Left colon (tissue), 2 donors: ENCODE data around the gene GRK1. TPM values are rescaled to one million over a fixed set of nuclear protein-coding genes. Genes with fewer than 3 reads are reported as not detected.
"Not testable (repeated sequence)": the region's sequence is repeated elsewhere in the genome, so short reads cannot be mapped to it uniquely, and the experiment has no call there.

Experiments used
- ATAC-seq: fragments of 200-7000 bp; cut with Tn5 transposase; one replicate; pipeline ENCODE4 v1.9.1; 2020; ENCODE audit warnings: mild to moderate bottlenecking, moderate library complexity
- DNase-seq, 2 donors: peaks; one replicate each; pipeline ENCODE4 v3.0.0-alpha.2; 2020
- intact Hi-C, 2 donors: fragments of 100-400 bp; cut with DNase I in 1 of 2; cut with micrococcal nuclease in 1 of 2; formaldehyde crosslinking; loops; one replicate each; pipeline versions ENCODE4 v1.11.2 to v1.14.0; 2022; cut with DNase I, micrococcal nuclease
- long read RNA-seq: library from polyadenylated mRNA; unstranded; transcript quantifications from one replicate; pipeline ENCODE4 v2.0.0, GENCODE V29; 2021
- total RNA-seq, 2 donors: library from RNA; stranded (reverse); fragmentation: NEBNext Ultra II Directional; extraction: Animal tissue kit (Norgen Biotek cat#: 25700); gene quantifications; one replicate each; pipeline ENCODE4 v1.2.1, GENCODE V29; 2021
- donor health status: DM: no; HTN: no; CAD: no.
- donor health status: DM: yes; HTN: yes; CAD: no.

The GRK1 gene
- total RNA-seq = under 1 TPM in 1 of 2 donors, not detected in 1; 0.09 TPM
- long read RNA-seq = 0 reads

DNA sequence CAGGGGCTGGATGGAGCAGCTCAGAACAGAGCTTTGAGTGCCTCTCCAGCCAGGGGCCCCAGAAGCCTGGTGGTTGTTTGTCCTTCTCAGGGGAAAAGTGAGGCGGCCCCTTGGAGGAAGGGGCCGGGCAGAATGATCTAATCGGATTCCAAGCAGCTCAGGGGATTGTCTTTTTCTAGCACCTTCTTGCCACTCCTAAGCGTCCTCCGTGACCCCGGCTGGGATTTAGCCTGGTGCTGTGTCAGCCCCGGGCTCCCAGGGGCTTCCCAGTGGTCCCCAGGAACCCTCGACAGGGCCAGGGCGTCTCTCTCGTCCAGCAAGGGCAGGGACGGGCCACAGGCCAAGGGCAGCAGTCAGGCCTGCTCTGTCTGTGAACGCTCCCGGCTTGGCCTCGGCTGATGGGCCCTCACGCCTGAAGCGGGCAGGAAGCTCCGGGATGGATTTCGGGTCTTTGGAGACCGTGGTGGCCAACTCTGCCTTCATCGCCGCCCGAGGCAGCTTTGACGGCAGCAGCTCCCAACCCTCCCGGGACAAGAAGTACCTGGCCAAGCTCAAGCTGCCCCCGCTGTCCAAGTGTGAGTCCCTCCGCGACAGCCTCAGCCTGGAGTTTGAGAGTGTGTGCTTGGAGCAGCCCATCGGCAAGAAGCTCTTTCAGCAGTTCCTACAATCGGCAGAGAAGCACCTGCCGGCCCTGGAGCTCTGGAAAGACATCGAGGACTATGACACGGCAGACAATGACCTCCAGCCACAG lies at the start of gene GRK1:
Gene GRK1, plus strand, starts transcription at position 269 of the 751 bp plus-strand sequence. Its CDS starts 168 bp downstream, at position 437.
- peak in 1 of 2 donors; percentile 3 for DNase-seq
- intact Hi-C loops = no loop called here
- no peak for ATAC-seq

DNA sequence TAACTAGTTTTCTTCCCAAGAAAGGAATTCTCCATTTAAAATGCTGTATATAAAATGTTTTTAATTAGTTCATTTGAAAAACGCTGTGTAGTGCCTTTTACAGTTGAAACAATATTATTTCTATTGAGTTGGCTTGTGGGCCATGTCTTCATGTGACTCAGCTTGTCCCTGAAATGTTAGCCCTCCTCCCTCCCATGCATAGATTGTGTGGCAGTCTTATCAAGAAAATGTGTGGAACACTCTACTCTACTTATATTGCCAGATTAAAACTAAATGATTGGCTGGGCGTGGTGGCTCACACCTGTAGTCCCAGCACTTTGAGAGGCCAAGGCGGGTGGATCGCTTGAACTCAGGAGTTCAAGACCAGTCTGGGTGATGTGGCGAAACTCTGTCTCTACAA lies 49.1 kb upstream of the GRK1 start:
- DNase-seq = no peak
- ATAC-seq = no peak
- intact Hi-C loops = no loop called here

GRCh38 chr13:113618455-113618854 lies 48.6 kb upstream of the GRK1 start:
- DNase-seq = no peak
- no peak for ATAC-seq
- intact Hi-C loops = no loop called here

- intact Hi-C loops = no loop called here
- DNase-seq (no peak), ATAC-seq (no peak)
These were observed 46.8 kb upstream of the GRK1 start for GRCh38 chr13:113620036-113620796.

DNA sequence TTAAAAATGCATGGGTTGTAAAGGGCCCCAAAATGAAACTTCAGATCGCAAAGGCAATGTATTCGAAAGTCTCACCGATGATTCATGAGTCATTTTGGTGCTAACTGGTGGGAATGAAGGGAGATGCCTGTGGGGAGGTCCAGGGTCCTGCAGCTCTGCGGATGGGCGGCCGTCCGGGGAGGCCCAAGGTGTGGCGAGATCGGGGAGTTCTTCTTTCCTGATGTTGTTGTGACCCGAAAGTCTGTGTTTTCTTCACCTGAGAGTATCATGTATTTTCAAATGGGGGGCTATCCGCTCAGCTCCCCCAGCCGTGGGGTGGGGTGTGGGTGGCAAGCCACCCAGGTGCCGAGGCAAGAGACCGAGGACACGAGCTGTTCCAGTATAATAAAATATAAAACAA lies 46.0 kb upstream of the GRK1 start:
- intact Hi-C loops = no loop called here

GRCh38 chr13:113621498-113621897 lies 45.5 kb upstream of the GRK1 start:
- intact Hi-C loops, ATAC-seq, DNase-seq: not testable (repeated sequence)

More for the DNA sequence above, 46.0 kb upstream of the GRK1 start:
- DNase-seq = no peak
- no peak for ATAC-seq

- DNase-seq, ATAC-seq, intact Hi-C loops: not testable (repeated sequence)
These were observed 45.0 kb upstream of the GRK1 start for GRCh38 chr13:113621986-113622550.

DNA sequence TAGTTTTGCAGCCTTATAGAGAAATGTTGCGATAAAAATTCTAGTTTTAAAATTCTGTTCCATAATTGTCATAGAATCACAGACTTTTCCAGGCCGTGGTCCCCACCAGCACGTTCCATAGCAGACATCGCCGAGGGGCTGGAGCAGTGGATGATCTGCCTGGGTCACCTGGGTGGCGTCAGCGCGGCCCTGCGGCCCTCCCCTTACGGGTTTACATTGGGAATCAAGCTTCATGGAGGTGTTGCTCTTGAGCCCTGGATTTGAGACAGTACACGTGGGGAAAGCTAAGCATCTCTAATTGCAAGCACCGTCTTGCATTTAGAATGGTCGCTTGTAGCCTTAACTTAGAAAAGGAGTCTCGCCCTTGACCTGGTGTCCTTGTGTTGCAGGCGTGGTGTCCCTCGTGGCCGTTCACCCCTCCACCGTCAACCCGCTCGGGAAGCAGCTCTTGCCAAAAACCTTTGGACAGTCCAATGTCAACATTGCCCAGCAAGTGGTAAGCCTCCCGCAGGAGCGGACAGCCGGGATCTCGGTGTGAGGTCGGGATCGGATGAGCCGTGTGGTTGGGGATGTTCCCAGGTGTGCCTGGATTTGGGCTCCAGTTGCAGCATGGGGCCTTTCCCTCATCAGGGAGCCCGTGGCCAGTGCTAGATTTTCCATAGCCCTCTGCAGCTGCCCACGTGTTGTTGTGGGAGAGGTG lies 44.1 kb upstream of the GRK1 start:
- ATAC-seq = no peak
- DNase-seq = no peak

GRCh38 chr13:113623491-113624234 lies 43.4 kb upstream of the GRK1 start:
- DNase-seq = no peak
- ATAC-seq = no peak
- intact Hi-C loops = no loop called here

More for the DNA sequence above, 44.1 kb upstream of the GRK1 start:
- intact Hi-C loops = no loop called here

DNA sequence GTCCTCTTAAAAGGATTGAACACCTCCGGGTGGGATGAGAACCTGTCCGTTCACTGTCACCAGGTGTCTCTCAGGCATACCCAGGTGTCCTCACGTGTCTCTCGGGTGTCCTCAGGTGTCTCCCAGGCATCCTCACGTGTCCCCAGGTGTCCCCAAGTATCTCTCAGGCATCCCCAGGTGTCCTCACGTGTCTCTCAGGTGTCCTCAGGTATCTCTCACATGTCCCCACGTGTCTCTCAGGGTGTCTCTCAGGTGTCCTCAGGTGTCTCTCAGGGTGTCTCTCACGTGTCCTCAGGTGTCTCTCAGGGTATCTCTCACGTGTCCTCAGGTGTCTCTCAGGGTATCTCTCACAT lies 42.8 kb upstream of the GRK1 start:
- DNase-seq = no peak
- intact Hi-C loops = no loop called here
- no peak for ATAC-seq

DNA sequence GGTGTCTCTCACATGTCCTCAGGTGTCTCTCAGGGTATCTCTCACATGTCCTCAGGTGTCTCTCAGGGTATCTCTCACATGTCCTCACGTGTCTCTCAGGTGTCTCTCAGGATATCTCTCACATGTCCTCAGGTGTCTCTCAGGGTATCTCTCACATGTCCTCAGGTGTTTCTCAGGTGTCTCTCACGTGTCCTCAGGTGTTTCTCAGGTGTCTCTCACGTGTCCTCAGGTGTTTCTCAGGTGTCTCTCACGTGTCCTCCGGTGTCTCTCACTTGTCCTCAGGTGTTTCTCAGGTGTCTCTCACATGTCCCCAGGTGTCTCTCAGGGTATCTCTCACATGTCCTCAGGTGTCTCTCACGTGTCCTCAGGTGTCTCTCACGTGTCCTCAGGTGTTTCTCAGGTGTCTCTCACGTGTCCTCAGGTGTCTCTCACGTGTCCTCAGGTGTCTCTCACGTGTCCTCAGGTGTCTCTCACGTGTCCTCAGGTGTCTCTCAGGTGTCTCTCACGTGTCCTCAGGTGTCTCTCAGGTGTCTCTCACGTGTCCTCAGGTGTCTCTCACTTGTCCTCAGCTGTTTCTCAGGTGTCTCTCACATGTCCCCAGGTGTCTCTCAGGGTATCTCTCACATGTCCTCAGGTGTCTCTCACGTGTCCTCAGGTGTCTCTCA lies 42.2 kb upstream of the GRK1 start:
- DNase-seq, ATAC-seq, intact Hi-C loops: not testable (repeated sequence)

- no peak for DNase-seq
- no peak for ATAC-seq
- intact Hi-C loops = no loop called here
These were observed 40.9 kb upstream of the GRK1 start for GRCh38 chr13:113625965-113626721.

GRCh38 chr13:113627136-113627535 lies 39.9 kb upstream of the GRK1 start:
- intact Hi-C loops = no loop called here
- ATAC-seq (no peak), DNase-seq (no peak)

- no peak for DNase-seq
- intact Hi-C loops = no loop called here
- no peak for ATAC-seq
These were observed 38.4 kb upstream of the GRK1 start for GRCh38 chr13:113628291-113629270.

GRCh38 chr13:113629866-113630265 lies 37.2 kb upstream of the GRK1 start:
- no peak for DNase-seq
- intact Hi-C loops = no loop called here
- ATAC-seq = no peak

DNA sequence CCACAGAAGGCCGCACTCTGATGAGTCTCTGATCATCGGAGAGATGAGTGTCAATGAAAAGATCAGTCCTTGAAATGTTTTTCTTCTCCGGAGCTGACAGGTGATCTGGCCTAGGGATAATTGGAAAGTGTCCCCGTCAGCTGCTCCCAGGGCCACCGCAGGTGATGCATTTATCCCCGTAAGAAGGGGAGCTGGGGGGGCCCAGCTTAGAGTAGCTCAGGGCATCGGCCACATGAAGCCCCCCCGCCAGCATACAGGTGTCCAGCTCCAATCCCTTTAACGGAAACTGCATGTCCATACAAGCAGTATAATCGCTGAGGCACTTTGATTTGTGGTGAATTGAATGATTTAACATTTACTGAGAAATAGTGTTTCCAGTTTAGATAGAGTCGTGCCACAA lies 36.7 kb upstream of the GRK1 start:
- intact Hi-C loops = no loop called here
- DNase-seq (no peak), ATAC-seq (no peak)
